Endometrial microvascular endothelial cells (primary cell): ENCODE results near the gene MT1H. TPM values are rescaled to one million over a fixed set of nuclear protein-coding genes. Genes with fewer than 3 reads are reported as not detected.
"Not testable (repeated sequence)": the region's sequence is repeated elsewhere in the genome, so short reads cannot be mapped to it uniquely, and the experiment has no call there.

Experiments
- in situ Hi-C: cut with HindIII; loops from 2 replicates; pipeline ENCODE4 v1.10.0; 2017; ENCODE audit warnings: low sequenced_read_pairs, low pct_unique_long_range_greater_than_20kb; ENCODE audit errors: inconsistent ontology term
- total RNA-seq: library from RNA; depleted of rRNA; stranded (reverse); fragments of >200 nt; gene quantifications from one replicate; pipeline ENCODE4 v1.2.3, GENCODE V29; 2015; ENCODE audit errors: inconsistent ontology term

MT1H gene
- total RNA-seq, 1 donor from 2014 or later: not detected

- in situ Hi-C loops: no loop called here
Observed at GRCh38 chr16:56702836-56703235, 33.2 kb downstream of the MT1H start.

- in situ Hi-C loops: no loop called here
Observed at GRCh38 chr16:56708525-56709442, 39.2 kb downstream of the MT1H start.

- in situ Hi-C loops: no loop called here
Observed at GRCh38 chr16:56709443-56710040, 39.9 kb downstream of the MT1H start.

GRCh38 chr16:56710181-56710737, 40.6 kb downstream of the MT1H start:
- in situ Hi-C loops: no loop called here

- in situ Hi-C loops: no loop called here
Observed at GRCh38 chr16:56711862-56712261, 42.2 kb downstream of the MT1H start.

GRCh38 chr16:56713794-56714193, 44.2 kb downstream of the MT1H start:
- in situ Hi-C loops: no loop called here

- in situ Hi-C loops: no loop called here
Observed at GRCh38 chr16:56715126-56715525, 45.5 kb downstream of the MT1H start.

- in situ Hi-C loops: no loop called here
Observed at GRCh38 chr16:56716761-56717160, 47.1 kb downstream of the MT1H start.

GRCh38 chr16:56717532-56717931, 47.9 kb downstream of the MT1H start:
- in situ Hi-C loops: not testable (repeated sequence)

Other genes with a start within 250 kb of the MT1H start
- 116 TPM for gene AMFR, start 244.3 kb upstream of the MT1H start, total RNA-seq
- gene NUDT21, start 218.5 kb upstream of the MT1H start, total RNA-seq: 110 TPM
- gene OGFOD1, start 218.3 kb upstream of the MT1H start, total RNA-seq: 99.2 TPM
- 45.7 TPM for gene BBS2, start 149.8 kb upstream of the MT1H start, total RNA-seq
- not detected for gene MT4, start 104.7 kb upstream of the MT1H start, total RNA-seq
- gene MT3, start 80.3 kb upstream of the MT1H start, total RNA-seq: not detected
- 1,097 TPM for gene MT2A, start 61.2 kb upstream of the MT1H start, total RNA-seq
- gene MT1E, start 44.0 kb upstream of the MT1H start, total RNA-seq: 878 TPM
- 4.6 TPM for gene MT1M, start 37.2 kb upstream of the MT1H start, total RNA-seq
- 40.6 TPM for gene MT1A, start 31.1 kb upstream of the MT1H start, total RNA-seq
- not detected for gene MT1B, start 17.9 kb upstream of the MT1H start, total RNA-seq
- 6.5 TPM for gene MT1F, start 11.9 kb upstream of the MT1H start, total RNA-seq
- not detected for gene MT1G, start 1.7 kb upstream of the MT1H start, total RNA-seq
- gene MT1X, start 12.7 kb downstream of the MT1H start, total RNA-seq: 114 TPM
- gene NUP93, start 60.3 kb downstream of the MT1H start, total RNA-seq: 99.0 TPM
- not detected for gene SLC12A3, start 195.4 kb downstream of the MT1H start, total RNA-seq